Endothelial cell of umbilical vein (primary cell): Measurements from ENCODE around the gene KIF26A.

ENCODE experiments used
- CTCF ChIP-seq, 2 donors: IDR thresholded peaks; 1 replicate in 1 of 2; 2 replicates in 1 of 2; pipeline ENCODE4 v1.5.1; 2011; ENCODE audit warnings: low read length in 2 of 2, mild to moderate bottlenecking in 2 of 2, moderate library complexity in 2 of 2, control low read depth in 1 of 2, inconsistent platforms in 1 of 2, low read depth in 1 of 2; ENCODE audit not compliant: insufficient read depth in 1 of 2; ENCODE audit errors: extremely low read depth in 1 of 2
- EZH2 ChIP-seq: IDR thresholded peaks from 2 replicates; pipeline ENCODE4 v1.6.1; 2012; ENCODE audit warnings: borderline replicate concordance, low read depth, mild to moderate bottlenecking, moderate library complexity, low read length, inconsistent platforms; ENCODE audit not compliant: severe bottlenecking
- FOS ChIP-seq: IDR thresholded peaks from 2 replicates; pipeline ENCODE4 v1.6.1; 2011; ENCODE audit warnings: mild to moderate bottlenecking, low read length, moderate library complexity, borderline replicate concordance; ENCODE audit not compliant: insufficient read depth
- JUN ChIP-seq: IDR thresholded peaks from 2 replicates; pipeline ENCODE4 v1.6.1; 2011; ENCODE audit warnings: borderline replicate concordance, low read depth; ENCODE audit not compliant: insufficient read length, insufficient read depth
- POLR2A ChIP-seq: IDR thresholded peaks from 2 replicates; pipeline ENCODE4 v1.6.1; 2012; ENCODE audit warnings: low read depth, mild to moderate bottlenecking, control low read depth, low read length
- POLR2AphosphoS5 ChIP-seq: IDR thresholded peaks from 2 replicates; pipeline ENCODE4 v1.6.1; 2012; ENCODE audit warnings: low read depth, mild to moderate bottlenecking, control low read depth, low read length, moderate library complexity; ENCODE audit not compliant: insufficient read depth

- TF ChIP-seq CTCF (IDR thresholded peaks at IDR 0.05; ENCODE audit: extremely low read depth in 1 of 2, insufficient read depth in 1 of 2, low read depth in 1 of 2, low read length in 2 of 2) (no peak), FOS (no peak), JUN (no peak), POLR2AphosphoS5 (no peak), POLR2A (no peak), EZH2 (no peak)
Observed at GRCh38 chr14:104091927-104092771, 46.2 kb upstream of the KIF26A start.
